ENCODE data around the gene ZNF428. TPM values are rescaled to one million over a fixed set of nuclear protein-coding genes. Genes with fewer than 3 reads are reported as not detected.

The ZNF428 gene
- total RNA-seq (2022; extraction: Qiagen RNA extraction) = 49.6 to 69.2 TPM (median 64.7 TPM) in 5 replicates

GRCh38 chr19:43619262-43620060, at the start of gene ZNF428:
Gene ZNF428, minus strand, starts transcription at chr19:43619629. Its CDS starts 5,325 bp downstream, at chr19:43614304.

GRCh38 chr19:43639519-43640423, 20.3 kb upstream of the ZNF428 start, which contains the start of gene CADM4:
Gene CADM4, minus strand, starts transcription at chr19:43639850. Its CDS starts 60 bp downstream, at chr19:43639790.

GRCh38 chr19:43611788-43612187, 7.6 kb downstream of the ZNF428 start, which contains the start of gene SRRM5:
Gene SRRM5, plus strand, starts transcription at chr19:43612088. Its CDS starts 34 bp downstream, at chr19:43612122.

GRCh38 chr19:43595999-43596841, 23.2 kb downstream of the ZNF428 start, which contains the start of the genes IRGQ and ZNF576:
Gene IRGQ, minus strand, starts transcription at chr19:43596134. Its CDS starts 796 bp downstream, at chr19:43595338.
Gene ZNF576, plus strand, starts transcription at chr19:43596595. Its CDS starts 514 bp downstream, at chr19:43597109.

GRCh38 chr19:43575156-43575950, 44.1 kb downstream of the ZNF428 start, which contains the start of the genes PINLYP and XRCC1:
Gene PINLYP, plus strand, starts transcription at chr19:43575801. Its CDS starts 1,391 bp downstream, at chr19:43577192.
Gene XRCC1, minus strand, starts transcription at chr19:43575527. Its CDS starts 69 bp downstream, at chr19:43575458.

Other genes starting within 250 kb of the ZNF428 start
- gene TEX101, start 204.7 kb downstream of the ZNF428 start, total RNA-seq (2022; extraction: Qiagen RNA extraction) = not detected in 5 replicates
- gene LYPD3, start 154.0 kb downstream of the ZNF428 start, total RNA-seq (2022; extraction: Qiagen RNA extraction) = 0.27 to 0.62 TPM (median 0.45 TPM) in 5 replicates
- 10.3 to 11.8 TPM (median 11.4 TPM) in 5 replicates for gene PHLDB3, start 114.9 kb downstream of the ZNF428 start, total RNA-seq (2022; extraction: Qiagen RNA extraction)
- gene ETHE1, start 92.4 kb downstream of the ZNF428 start, total RNA-seq (2022; extraction: Qiagen RNA extraction) = 42.2 to 55.9 TPM (median 53.7 TPM) in 5 replicates
- gene ZNF575, start 86.4 kb downstream of the ZNF428 start, total RNA-seq (2022; extraction: Qiagen RNA extraction) = 1.6 to 2.5 TPM (median 2.2 TPM) in 5 replicates
- 29.4 to 33.6 TPM (median 30.5 TPM) in 5 replicates for gene XRCC1, start 44.1 kb downstream of the ZNF428 start, total RNA-seq (2022; extraction: Qiagen RNA extraction)
- 0.19 to 0.35 TPM (median 0.23 TPM) in 5 replicates for gene PINLYP, start 43.8 kb downstream of the ZNF428 start, total RNA-seq (2022; extraction: Qiagen RNA extraction)
- gene IRGQ, start 23.5 kb downstream of the ZNF428 start, total RNA-seq (2022; extraction: Qiagen RNA extraction) = 4.5 to 8.2 TPM (median 5.1 TPM) in 5 replicates
- 12.0 to 22.2 TPM (median 21.9 TPM) in 5 replicates for gene ZNF576, start 23.0 kb downstream of the ZNF428 start, total RNA-seq (2022; extraction: Qiagen RNA extraction)
- 0.65 to 1.3 TPM (median 0.76 TPM) in 5 replicates for gene SRRM5, start 7.5 kb downstream of the ZNF428 start, total RNA-seq (2022; extraction: Qiagen RNA extraction)
- 6.9 to 11.3 TPM (median 9.3 TPM) in 5 replicates for gene CADM4, start 20.2 kb upstream of the ZNF428 start, total RNA-seq (2022; extraction: Qiagen RNA extraction)
- 90.0 to 104 TPM (median 102 TPM) in 5 replicates for gene PLAUR, start 50.5 kb upstream of the ZNF428 start, total RNA-seq (2022; extraction: Qiagen RNA extraction)
- gene IRGC, start 96.4 kb upstream of the ZNF428 start, total RNA-seq (2022; extraction: Qiagen RNA extraction) = not detected in 5 replicates
- 52.1 to 76.4 TPM (median 65.0 TPM) in 5 replicates for gene SMG9, start 135.3 kb upstream of the ZNF428 start, total RNA-seq (2022; extraction: Qiagen RNA extraction)
- 43.7 to 66.7 TPM (median 58.2 TPM) in 5 replicates for gene KCNN4, start 161.3 kb upstream of the ZNF428 start, total RNA-seq (2022; extraction: Qiagen RNA extraction)
- 0.16 to 0.31 TPM (median 0.17 TPM) in 5 replicates for gene LYPD5, start 182.8 kb upstream of the ZNF428 start, total RNA-seq (2022; extraction: Qiagen RNA extraction)
- gene ZNF283, start 207.7 kb upstream of the ZNF428 start, total RNA-seq (2022; extraction: Qiagen RNA extraction) = 3.6 to 7.3 TPM (median 4.4 TPM) in 5 replicates